Stimulated activated CD8-positive, alpha-beta memory T cell treated with anti-CD3 and anti-CD28 coated beads, Interleukin-15, amount 100 ng/mL, for 24 hours (primary cell): Measurements from ENCODE around the gene KLRF2.

Source experiments
- DNase-seq: peaks from one replicate; pipeline ENCODE4 v3.0.0-alpha.2; 2020; ENCODE audit warnings: low read depth

The KLRF2 gene

DNA sequence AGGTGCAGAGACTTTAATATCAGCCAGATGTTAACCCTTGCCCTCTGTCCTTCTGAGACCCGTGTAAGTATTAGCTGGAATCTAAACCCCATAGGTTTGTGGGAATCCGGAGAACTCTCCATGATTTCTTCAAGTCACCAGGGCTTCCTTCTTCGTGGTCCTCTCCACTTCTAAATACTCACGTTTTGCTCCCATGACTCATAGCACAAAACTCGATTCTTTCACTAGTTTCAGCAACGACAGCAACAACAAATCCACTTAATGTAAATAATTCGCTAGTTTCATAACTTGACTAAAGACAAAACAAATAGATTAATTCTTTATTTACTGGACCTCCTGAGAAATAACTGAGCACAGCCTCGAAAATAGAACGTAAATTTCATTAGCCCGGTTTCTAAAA lies 55.3 kb downstream of the KLRF2 start:
- no peak for DNase-seq

- no peak for DNase-seq
These were observed 59.1 kb downstream of the KLRF2 start for GRCh38 chr12:9940375-9940774.

GRCh38 chr12:9941838-9942237 lies 60.5 kb downstream of the KLRF2 start:
- no peak for DNase-seq

GRCh38 chr12:9943240-9943639 lies 62.0 kb downstream of the KLRF2 start:
- no peak for DNase-seq

GRCh38 chr12:9944391-9944790 lies 63.1 kb downstream of the KLRF2 start:
- no peak for DNase-seq
